ENCODE results near the gene LRRC52. TPM values are rescaled to one million over a fixed set of nuclear protein-coding genes. Genes with fewer than 3 reads are reported as not detected.

Gene LRRC52, protein sequence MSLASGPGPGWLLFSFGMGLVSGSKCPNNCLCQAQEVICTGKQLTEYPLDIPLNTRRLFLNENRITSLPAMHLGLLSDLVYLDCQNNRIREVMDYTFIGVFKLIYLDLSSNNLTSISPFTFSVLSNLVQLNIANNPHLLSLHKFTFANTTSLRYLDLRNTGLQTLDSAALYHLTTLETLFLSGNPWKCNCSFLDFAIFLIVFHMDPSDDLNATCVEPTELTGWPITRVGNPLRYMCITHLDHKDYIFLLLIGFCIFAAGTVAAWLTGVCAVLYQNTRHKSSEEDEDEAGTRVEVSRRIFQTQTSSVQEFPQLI
- total RNA-seq: not detected

GRCh38 chr1:165543532-165544438 is at the start of gene LRRC52:
Gene LRRC52, plus strand, starts transcription at chr1:165544000. Its CDS starts 297 bp downstream, at chr1:165544297.
- DNase-seq: no peak

DNA sequence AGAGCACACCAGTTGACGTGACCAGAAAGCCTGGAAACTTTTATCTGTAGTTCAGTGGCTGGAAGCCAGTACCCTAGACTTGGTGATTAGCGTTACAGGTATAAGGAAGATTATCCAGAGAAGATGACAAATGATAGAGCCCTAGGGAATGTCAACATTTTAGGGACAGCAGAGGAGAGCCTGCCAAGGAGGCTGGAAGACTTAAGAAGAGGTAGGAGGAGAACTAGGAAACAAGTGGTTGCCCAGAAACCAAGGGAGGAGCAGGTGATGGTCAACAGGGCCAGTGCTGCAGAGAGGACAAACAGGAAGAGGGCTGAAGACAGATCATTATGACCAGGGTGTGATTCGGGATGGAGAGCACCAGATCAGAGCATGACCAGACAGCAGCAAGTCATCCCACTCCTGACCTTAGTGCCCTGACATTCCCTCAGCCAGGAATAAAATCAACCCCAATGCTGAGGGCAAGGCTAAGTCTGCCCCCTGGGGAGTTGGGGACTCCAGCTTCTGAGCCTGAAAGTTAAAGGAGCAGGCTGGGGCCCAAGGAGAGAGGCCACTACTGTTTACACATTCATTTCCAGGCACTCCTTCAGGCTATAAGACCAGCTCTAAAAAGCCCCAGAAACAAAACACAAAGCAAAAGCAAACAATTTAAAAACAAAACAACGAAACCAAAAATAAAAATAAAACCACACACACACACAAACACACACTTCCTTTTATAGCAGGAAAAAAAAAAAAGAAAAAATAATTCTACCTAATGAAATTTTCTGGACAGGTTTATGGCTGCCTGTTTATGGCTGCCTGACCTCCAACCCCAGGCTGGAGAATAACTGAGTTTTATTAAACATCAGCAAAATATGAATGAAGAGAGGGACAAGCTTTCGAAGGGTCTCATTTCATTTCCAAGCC is 48.6 kb upstream of the LRRC52 start:
- DNase-seq: no peak

- DNase-seq: no peak
These were observed 48.0 kb upstream of the LRRC52 start for GRCh38 chr1:165495858-165496205.

DNA sequence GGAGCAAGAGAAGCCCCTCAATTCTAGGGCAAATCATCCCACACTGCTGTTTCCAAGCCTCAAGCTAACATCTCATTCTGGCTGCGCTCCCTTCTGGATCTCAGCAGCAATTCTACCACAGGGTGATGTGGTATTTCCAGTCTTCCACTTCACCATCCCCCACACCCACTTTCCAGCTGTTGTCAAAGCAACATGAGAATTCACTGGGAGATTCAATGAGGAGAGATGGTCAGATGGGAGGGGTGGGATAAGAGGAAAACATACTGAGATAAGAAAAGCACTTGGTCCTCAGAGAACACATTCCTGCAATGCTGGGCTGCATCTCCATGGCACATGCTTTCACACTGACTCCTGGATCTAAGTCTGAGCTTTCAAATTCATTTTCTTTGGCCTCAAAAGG is 47.3 kb upstream of the LRRC52 start:
- DNase-seq: no peak

DNA sequence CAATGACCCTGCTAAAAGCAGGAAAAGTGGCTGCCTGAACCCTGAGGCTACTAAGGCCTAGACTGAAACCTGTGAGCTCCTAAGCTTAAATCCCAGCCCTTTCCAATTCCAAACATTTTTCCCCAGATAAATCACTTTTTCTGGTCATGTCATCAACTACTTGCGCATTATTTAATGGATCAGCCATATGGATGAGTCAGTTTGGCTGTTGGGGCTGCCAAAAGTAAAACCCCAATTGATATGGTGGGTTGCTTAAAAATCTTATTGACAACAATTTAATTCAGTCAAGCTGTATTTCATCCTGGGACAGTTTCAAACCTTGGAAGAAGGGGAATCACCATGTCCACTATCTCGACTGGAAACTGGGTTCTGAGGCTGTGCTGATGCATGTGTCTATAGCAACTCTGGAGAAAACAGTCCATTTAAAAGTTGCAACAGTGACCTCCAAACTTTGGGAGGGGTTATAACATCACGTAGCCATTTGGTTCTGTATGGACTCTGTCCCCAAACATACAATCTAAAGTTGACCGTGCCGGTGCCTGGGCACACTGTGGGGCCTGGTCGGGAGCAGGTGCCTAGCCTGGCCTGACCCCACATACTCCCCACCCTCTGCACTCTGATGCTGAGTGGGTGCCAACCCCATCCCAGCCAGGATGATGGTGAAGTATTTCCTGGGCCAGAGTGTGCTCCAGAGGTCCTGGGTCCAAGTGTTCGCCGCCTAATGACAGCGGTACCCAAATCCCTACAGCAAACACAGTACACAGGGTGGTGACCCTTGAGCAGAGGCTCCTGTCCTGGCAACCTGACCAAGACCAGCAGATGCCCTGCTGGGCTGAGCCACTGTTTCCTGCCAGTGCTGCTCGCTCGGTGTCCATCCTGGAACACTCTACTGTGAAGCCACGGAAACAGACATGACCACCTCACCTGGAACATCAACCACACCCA is 46.5 kb upstream of the LRRC52 start:
- DNase-seq: no peak

DNA sequence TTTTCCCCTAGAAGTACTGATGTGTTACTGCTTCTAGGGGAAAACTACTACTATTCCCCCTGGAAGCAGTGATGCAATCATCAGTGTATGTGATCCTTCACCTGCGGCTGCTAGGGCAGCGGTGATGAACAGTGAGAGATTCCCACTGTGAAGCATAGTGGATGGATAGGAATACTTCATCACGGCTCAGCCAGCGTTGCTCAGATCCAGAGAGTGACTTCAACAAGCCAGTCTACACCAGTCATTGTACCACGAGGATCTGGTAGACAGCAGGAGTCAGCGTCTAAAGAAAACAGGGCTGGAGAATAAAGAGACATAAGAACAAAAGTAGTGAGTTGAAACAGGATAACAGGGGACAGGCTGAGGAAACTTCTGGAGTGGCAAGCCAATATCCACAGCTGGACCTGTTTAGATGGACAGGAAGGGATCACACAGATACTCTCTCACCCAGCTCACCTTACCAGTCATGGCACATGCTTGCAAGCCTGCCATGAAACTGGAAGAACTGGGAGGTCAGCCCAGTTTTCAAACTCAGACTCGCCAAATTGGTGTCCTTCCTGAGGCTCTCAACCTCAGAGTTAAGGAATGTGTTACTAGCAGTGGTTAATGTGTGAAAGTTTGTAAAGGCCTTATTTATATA is 42.4 kb upstream of the LRRC52 start:
- DNase-seq: no peak

DNA sequence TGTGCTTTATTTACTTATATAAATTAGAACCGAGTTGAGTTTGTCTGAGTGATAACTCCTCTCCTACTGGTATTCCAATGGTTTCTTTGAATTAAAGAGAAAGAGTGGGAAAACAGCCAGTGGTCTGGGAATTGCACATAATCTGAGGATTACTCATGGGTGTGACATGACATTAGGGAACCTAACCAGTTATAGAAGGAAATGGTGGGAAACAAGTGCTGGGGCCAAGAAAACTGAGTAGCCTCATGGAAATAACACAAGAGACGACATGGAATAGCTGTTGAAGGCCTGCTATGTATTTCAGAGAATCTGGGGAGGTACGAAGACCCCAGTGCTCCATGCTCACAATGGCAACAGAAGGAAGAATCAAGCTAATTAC is 41.8 kb upstream of the LRRC52 start:
- DNase-seq: no peak

DNA sequence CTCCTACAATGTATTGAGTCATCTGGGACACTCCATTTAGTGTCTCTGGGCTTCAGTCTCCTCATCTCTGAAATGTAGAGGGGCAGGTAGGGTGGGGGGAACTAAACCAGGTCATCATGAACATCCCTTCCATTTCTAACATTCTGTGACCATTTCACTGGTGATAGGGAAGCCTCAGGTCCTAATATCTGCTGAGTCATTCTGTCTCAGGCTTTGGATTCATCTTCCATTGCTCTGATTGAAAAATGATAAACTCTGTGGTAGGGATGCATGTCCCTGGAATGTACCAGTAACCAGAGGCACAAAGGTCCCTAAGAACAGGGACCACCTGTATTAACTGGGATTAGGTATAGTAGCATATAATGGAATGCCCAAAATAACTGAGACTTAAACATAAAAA is 36.2 kb upstream of the LRRC52 start:
- DNase-seq: no peak

- DNase-seq: no peak
These were observed 35.5 kb upstream of the LRRC52 start for GRCh38 chr1:165508291-165508690.

DNA sequence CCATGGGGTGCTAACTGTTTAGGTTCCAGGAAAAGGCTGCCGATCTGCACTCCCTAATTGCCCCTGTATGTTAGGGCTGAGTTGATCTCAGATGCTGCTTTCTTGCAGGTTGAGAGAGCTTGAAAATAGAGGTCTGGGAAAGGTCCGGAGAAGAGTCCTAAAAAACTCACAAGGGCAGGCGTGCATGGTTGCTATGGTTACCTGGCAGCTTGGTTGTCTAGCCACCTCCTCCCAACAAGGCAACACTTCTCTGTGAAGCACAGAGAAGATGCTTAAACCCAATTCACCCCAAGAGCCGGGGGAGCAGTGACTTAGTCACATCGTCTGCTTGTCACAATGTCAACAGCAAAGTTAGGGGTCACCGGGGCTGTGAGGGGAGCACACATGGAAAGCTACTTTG is 31.0 kb upstream of the LRRC52 start:
- DNase-seq: no peak

- DNase-seq: no peak
These were observed 27.3 kb upstream of the LRRC52 start for GRCh38 chr1:165516469-165516868.

DNA sequence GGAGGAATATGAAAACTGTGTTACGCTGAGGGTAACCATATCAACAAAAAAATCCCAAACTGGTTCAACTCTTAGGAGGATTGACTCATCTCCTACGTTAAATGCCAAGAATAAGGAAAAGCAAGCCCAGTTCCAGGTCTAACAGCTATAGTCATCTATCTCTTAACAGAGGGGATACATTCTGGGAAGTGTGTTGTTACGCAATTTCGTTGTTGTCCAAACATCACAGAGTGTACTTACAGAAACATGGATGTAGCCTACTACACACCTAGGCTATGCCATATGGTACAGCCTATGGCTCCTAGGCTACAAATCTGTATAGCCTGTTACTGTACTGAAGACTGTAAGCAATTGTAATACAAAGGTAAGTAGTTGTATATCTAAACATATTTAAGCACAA is 23.2 kb upstream of the LRRC52 start:
- no peak for DNase-seq

DNA sequence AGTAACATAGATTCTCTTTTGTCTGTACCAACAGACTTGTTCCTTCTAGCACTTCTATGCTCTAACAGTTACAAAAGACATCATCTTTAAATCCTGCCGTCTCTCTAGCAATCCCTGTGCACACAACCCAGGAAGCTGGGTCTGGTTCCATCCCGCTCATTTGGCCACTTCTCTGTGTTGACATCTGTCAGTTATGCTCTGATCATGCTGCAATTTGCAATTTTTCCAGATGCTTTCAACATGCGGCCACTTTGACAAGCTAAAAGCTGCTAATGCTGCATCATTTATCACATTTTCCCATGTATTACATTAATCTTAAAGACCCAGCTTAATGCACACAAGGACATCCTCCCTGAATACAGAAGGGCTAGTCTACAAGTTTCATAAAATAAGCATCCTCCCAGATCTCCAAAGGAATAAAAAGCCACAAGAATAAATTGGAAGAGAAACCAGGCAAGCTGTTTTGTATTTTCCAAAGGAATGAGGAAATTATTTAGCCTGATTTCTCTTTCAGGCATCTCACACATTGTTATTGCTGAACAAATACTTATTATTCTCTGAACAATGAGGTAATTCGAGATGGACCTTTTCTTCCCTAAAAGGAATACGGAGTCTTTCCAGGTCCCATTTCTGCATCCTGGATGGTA is 19.0 kb upstream of the LRRC52 start:
- no peak for DNase-seq

DNA sequence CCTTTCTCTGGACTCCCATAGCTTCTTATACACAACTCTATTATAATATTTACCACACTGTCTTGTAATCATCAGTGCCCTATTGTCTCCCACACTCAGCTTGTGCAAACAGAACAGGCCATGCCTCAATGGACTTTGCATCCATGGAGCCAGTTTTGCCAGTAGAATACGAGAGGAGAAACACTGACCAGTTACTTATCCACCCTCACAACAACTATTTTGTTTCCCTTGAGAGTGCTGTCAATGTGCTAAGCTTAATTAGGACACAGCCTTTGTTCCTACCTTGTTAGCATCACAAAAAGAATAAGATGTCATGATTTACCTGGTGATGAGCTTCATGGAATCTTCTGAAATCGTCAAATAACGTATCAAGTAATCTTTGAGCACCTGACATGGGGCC is 18.1 kb upstream of the LRRC52 start:
- DNase-seq: no peak

- DNase-seq: no peak
These were observed 16.4 kb upstream of the LRRC52 start for GRCh38 chr1:165527251-165528007.

DNA sequence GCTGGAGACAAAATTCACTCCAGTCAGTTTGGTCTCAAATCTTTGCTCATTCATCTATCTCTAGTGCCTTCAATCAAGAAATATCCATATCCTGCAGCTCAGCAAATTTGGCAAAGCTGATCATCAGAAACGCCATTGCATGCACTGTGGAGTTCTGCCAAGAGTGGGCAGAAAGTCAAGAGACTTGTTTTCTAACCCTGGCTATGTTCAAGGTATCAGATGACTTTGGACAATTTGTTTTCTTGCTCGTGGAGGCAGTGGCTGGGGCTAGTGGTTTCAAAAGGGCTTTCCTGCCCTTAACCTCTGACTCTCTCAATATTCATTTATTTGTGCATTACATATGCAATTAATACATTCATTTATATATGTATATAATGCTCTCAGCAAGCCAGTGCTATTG is 12.8 kb upstream of the LRRC52 start:
- no peak for DNase-seq

DNA sequence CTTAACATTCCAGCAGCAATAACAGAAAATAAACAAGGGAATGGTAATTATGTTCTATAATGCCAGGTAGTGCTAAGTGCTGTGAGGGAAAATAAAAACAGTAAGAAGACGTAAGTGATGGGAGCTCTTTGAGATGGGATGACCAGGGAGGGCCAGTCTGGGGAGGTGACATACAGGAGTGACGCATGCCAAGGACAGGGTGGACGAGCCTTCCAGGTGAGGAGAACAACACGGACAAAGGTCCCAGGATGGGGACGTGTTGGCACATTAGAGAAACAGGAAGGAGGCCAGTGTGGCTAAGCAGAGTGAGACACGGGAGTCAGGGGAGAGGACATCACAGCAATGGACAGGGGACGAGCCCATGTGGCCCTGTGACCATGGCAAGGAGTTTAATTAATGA is 11.7 kb upstream of the LRRC52 start:
- no peak for DNase-seq

DNA sequence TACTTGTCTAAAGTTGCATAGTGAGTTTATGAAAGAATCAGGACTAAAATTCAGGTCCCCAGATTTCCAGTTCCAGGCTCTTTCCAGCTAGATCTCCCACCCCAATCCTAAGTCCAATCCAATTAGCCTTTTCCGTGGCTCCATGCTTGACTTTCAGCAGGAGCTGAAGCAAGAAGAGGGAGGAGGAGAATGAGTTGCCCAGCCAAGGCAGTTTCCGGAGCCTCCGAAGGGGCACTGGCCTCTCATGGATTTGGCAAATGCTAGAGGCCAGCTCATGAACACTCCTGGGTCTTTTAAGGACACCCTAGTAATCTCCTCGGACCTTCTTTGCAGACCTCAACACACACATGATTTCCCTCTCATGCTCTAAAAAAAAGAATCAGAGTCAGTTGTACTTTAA is 10.5 kb upstream of the LRRC52 start:
- DNase-seq: no peak

DNA sequence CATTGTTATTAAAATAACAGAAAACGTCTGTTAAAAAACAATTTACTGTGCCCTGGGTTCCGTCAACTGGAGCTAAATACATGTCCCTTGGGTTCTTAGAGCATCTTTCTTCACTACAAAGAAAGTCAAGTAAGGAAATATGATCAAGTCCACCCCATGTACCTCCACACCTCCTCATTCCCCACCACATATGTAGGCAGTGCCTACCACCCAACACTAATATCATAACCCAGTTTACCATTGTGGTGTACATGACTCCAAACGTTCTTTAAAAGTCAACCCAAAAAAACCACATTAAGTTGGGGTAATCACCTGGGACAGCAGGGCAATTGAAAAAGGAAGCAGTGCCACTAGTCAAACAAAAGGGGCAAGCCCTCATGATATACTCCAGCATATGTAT is 7.8 kb upstream of the LRRC52 start:
- DNase-seq: no peak
